K562 (cell line): ENCODE results near the gene PRTFDC1. TPM values are rescaled to one million over a fixed set of nuclear protein-coding genes. Genes with fewer than 3 reads are reported as not detected.

ENCODE experiments used
- DLX4 ChIP-seq: fragments of 250-450 bp; sonication (Bioruptor Pico); IDR thresholded peaks from 2 replicates; pipeline ENCODE4 v1.6.1; 2021; ENCODE audit warnings: mild to moderate bottlenecking
- ELF4 ChIP-seq: fragments of 450-650 bp; formaldehyde crosslinking; IDR thresholded peaks from 2 replicates; pipeline ENCODE4 v1.4.0; 2022; ENCODE audit warnings: missing genetic modification characterization
- FOXK2 ChIP-seq, 2 experiments: fragments of 450-650 bp; IDR thresholded peaks in 1 of 2; conservative IDR thresholded peaks in 1 of 2; 2 replicates each; pipeline ENCODE4 v1.6.1; 2016; ENCODE audit warnings: low read depth in 2 of 2, mild to moderate bottlenecking in 1 of 2
- FOXP1 ChIP-seq: sonication (generic); formaldehyde crosslinking; IDR thresholded peaks from 2 replicates; pipeline ENCODE4 v1.8.0; 2022; ENCODE audit warnings: mild to moderate bottlenecking, missing genetic modification reagents
- GABPB2 ChIP-seq: fragments of 250-450 bp; sonication (Bioruptor Pico); conservative IDR thresholded peaks from 2 replicates; pipeline ENCODE4 v1.5.1; 2021; ENCODE audit warnings: mild to moderate bottlenecking
- IRF2 ChIP-seq: sonication (generic); formaldehyde crosslinking; IDR thresholded peaks from 2 replicates; pipeline ENCODE4 v1.8.1; 2022; ENCODE audit warnings: mild to moderate bottlenecking, missing genetic modification reagents
- JUN ChIP-seq, 2 experiments: sonication (generic) in 1 of 2; formaldehyde crosslinking in 1 of 2; IDR thresholded peaks; 2 replicates each; pipeline versions ENCODE4 v1.6.1 to v1.8.0; 2012 to 2022; ENCODE audit warnings: borderline replicate concordance in 2 of 2, mild to moderate bottlenecking in 2 of 2, improper control_type of control experiment in 1 of 2, low read depth in 1 of 2, low read length in 1 of 2, missing genetic modification reagents in 1 of 2
- KLF10 ChIP-seq: fragments of 250-450 bp; sonication (Bioruptor Pico); IDR thresholded peaks from 2 replicates; pipeline ENCODE4 v1.6.1; 2021; ENCODE audit warnings: matching md5 sums
- MIER1 ChIP-seq: fragments of 450-650 bp; IDR thresholded peaks from 2 replicates; pipeline ENCODE4 v1.6.1; 2016; ENCODE audit warnings: antibody characterized with exemption, mild to moderate bottlenecking, low read depth
- NRF1 ChIP-seq, 2 experiments: fragments of 450-650 bp; IDR thresholded peaks in 1 of 2; conservative IDR thresholded peaks in 1 of 2; 2 replicates each; pipeline ENCODE4 v1.6.1; 2014; ENCODE audit warnings: mild to moderate bottlenecking in 2 of 2
- PHF21A ChIP-seq: fragments of 450-650 bp; IDR thresholded peaks from 2 replicates; pipeline ENCODE4 v1.6.1; 2017; ENCODE audit warnings: low read depth, borderline replicate concordance
- POLR3G ChIP-seq: IDR thresholded peaks from 2 replicates; pipeline ENCODE4 v1.6.1; 2011; ENCODE audit not compliant: insufficient read length, insufficient replicate concordance; ENCODE audit errors: extremely low read depth
- PPARD ChIP-seq: fragments of 250-450 bp; sonication (Bioruptor Pico); IDR thresholded peaks from 2 replicates; pipeline ENCODE4 v1.8.0; 2022; ENCODE audit warnings: inconsistent platforms, mild to moderate bottlenecking, moderate library complexity
- RBFOX2 ChIP-seq: fragments of 200-400 bp; formaldehyde crosslinking; IDR thresholded peaks from 2 replicates; pipeline ENCODE4 v1.6.1; 2017; ENCODE audit warnings: low read depth, mild to moderate bottlenecking, low read length, moderate library complexity
- SP2 ChIP-seq: IDR thresholded peaks from 2 replicates; pipeline ENCODE4 v1.6.1; 2011; ENCODE audit warnings: mild to moderate bottlenecking, low read depth, low read length, moderate library complexity; ENCODE audit not compliant: poor library complexity, severe bottlenecking; ENCODE audit errors: extremely low read depth
- TAF1 ChIP-seq: IDR thresholded peaks from 2 replicates; pipeline ENCODE4 v1.6.1; 2011; ENCODE audit warnings: mild to moderate bottlenecking, low read length, moderate library complexity; ENCODE audit not compliant: insufficient read depth, control insufficient read depth, severe bottlenecking; ENCODE audit errors: extremely low read depth
- THRAP3 ChIP-seq: fragments of 450-650 bp; IDR thresholded peaks from 2 replicates; pipeline ENCODE4 v1.6.1; 2016; ENCODE audit warnings: mild to moderate bottlenecking, inconsistent platforms, borderline replicate concordance
- ZNF140 ChIP-seq: fragments of 250-450 bp; sonication (Bioruptor Pico); IDR thresholded peaks from 2 replicates; pipeline ENCODE4 v1.8.0; 2021; ENCODE audit warnings: moderate library complexity, mild to moderate bottlenecking, inconsistent platforms
- ZNF197 ChIP-seq: fragments of 200-800 bp; sonication (Bioruptor generic); IDR thresholded peaks from 2 replicates; pipeline ENCODE4 v1.6.1; 2016; ENCODE audit warnings: low read depth, missing genetic modification characterization, missing compliant biosample characterization
- ZNF224 ChIP-seq: sonication (generic); formaldehyde crosslinking; IDR thresholded peaks from 2 replicates; pipeline ENCODE4 v1.8.0; 2022; ENCODE audit warnings: mild to moderate bottlenecking, missing genetic modification reagents
- ZNF41 ChIP-seq: fragments of 250-450 bp; sonication (Bioruptor Pico); conservative IDR thresholded peaks from 2 replicates; pipeline ENCODE4 v1.4.0; 2020; ENCODE audit warnings: mild to moderate bottlenecking
- ZNF431 ChIP-seq: sonication (generic); formaldehyde crosslinking; IDR thresholded peaks from 2 replicates; pipeline ENCODE4 v1.8.0; 2022; ENCODE audit warnings: mild to moderate bottlenecking, missing genetic modification reagents
- polyA plus RNA-seq, 8 experiments: library from polyadenylated mRNA; depleted of rRNA in 4 of 8; stranded (reverse) in 5 of 8; unstranded in 3 of 8; fragments of >200 nt; fragmentation: Nextera tagmentation in 2 of 8; fragmentation: Illumina TruSeq in 1 of 8; extraction: Ambion mirVana in 2 of 8; extraction: Trizol in 1 of 8; gene quantifications; 2 replicates each; pipeline versions ENCODE4 v1.2.1 to v1.2.3, GENCODE V29; 2011 to 2014; ENCODE audit warnings: inconsistent platforms in 1 of 8, missing spikeins in 1 of 8
- total RNA-seq, 7 experiments: library from RNA; depleted of rRNA in 6 of 7; stranded (reverse); fragments of >200 nt in 6 of 7; fragmentation: Illumina TruSeq in 2 of 7; extraction: Trizol in 2 of 7; gene quantifications; 2 replicates each; pipeline versions ENCODE4 v1.2.1 to v1.2.3, GENCODE V29; 2011 to 2021; ENCODE audit warnings: low replicate concordance in 1 of 7
- TF ChIP-seq, protein P1 (sequence below), 3 experiments: IDR thresholded peaks in 2 of 3; conservative IDR thresholded peaks in 1 of 3; 2 replicates each; pipeline ENCODE4 v1.5.1; 2011 to 2012; ENCODE audit warnings: low read length in 3 of 3, mild to moderate bottlenecking in 3 of 3, control low read depth in 2 of 3, improper control_type of control experiment in 1 of 3, inconsistent platforms in 1 of 3, low read depth in 1 of 3, mixed read lengths in 1 of 3, moderate library complexity in 1 of 3; ENCODE audit not compliant: insufficient read depth in 2 of 3
- TF ChIP-seq, protein P2 (sequence below): fragments of 450-650 bp; formaldehyde crosslinking; IDR thresholded peaks from 2 replicates; pipeline ENCODE4 v1.4.0; 2020; ENCODE audit warnings: mild to moderate bottlenecking, moderate library complexity

The PRTFDC1 gene
- total and polyA plus RNA-seq, 9 of the 15 experiments (the other 6 are each of a cell fraction or from before 2014, with no cell fraction given), result 7.0 to 27.6 (median 10.0) TPM

GRCh38 chr10:24908793-24909423 lies 43.5 kb downstream of the PRTFDC1 start (continued):
- TF ChIP-seq ZNF197 (CRISPR knock-in tag) (no peak), PHF21A (no peak), POLR3G (no peak), FOXP1 (CRISPR knock-in tag) (no peak), ELF4 (CRISPR knock-in tag) (no peak), RBFOX2 (no peak), SP2 (no peak), PPARD (CRISPR knock-in tag) (no peak), MIER1 (no peak), JUN (IDR thresholded peaks at IDR 0.05; ENCODE audit: borderline replicate concordance, low read depth, low read length) (peak; percentile 97), JUN (CRISPR knock-in tag; IDR thresholded peaks at IDR 0.05; ENCODE audit: borderline replicate concordance) (no peak), THRAP3 (no peak), ZNF41 (CRISPR knock-in tag) (no peak), DLX4 (CRISPR knock-in tag) (no peak), GABPB2 (CRISPR knock-in tag) (no peak), ZNF224 (no peak), NRF1 (conservative IDR thresholded peaks at IDR 0.05 in 1 of 2, IDR thresholded peaks at IDR 0.05 in 1 of 2) (peak; percentile 42 to 53; a peak in 3 of 4 replicates), IRF2 (no peak), KLF10 (CRISPR knock-in tag) (no peak), ZNF431 (CRISPR knock-in tag) (no peak), ZNF140 (CRISPR knock-in tag) (no peak), TAF1 (no peak), FOXK2 (conservative IDR thresholded peaks at IDR 0.05 in 1 of 2, IDR thresholded peaks at IDR 0.05 in 1 of 2; ENCODE audit: low read depth in 2 of 2) (no peak)
- TF ChIP-seq, protein P1, sequence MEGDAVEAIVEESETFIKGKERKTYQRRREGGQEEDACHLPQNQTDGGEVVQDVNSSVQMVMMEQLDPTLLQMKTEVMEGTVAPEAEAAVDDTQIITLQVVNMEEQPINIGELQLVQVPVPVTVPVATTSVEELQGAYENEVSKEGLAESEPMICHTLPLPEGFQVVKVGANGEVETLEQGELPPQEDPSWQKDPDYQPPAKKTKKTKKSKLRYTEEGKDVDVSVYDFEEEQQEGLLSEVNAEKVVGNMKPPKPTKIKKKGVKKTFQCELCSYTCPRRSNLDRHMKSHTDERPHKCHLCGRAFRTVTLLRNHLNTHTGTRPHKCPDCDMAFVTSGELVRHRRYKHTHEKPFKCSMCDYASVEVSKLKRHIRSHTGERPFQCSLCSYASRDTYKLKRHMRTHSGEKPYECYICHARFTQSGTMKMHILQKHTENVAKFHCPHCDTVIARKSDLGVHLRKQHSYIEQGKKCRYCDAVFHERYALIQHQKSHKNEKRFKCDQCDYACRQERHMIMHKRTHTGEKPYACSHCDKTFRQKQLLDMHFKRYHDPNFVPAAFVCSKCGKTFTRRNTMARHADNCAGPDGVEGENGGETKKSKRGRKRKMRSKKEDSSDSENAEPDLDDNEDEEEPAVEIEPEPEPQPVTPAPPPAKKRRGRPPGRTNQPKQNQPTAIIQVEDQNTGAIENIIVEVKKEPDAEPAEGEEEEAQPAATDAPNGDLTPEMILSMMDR (IDR thresholded peaks at IDR 0.05 in 2 of 3, conservative IDR thresholded peaks at IDR 0.05 in 1 of 3; ENCODE audit: insufficient read depth in 2 of 3, low read depth in 1 of 3, low read length in 3 of 3), result no peak
- TF ChIP-seq, protein P2, sequence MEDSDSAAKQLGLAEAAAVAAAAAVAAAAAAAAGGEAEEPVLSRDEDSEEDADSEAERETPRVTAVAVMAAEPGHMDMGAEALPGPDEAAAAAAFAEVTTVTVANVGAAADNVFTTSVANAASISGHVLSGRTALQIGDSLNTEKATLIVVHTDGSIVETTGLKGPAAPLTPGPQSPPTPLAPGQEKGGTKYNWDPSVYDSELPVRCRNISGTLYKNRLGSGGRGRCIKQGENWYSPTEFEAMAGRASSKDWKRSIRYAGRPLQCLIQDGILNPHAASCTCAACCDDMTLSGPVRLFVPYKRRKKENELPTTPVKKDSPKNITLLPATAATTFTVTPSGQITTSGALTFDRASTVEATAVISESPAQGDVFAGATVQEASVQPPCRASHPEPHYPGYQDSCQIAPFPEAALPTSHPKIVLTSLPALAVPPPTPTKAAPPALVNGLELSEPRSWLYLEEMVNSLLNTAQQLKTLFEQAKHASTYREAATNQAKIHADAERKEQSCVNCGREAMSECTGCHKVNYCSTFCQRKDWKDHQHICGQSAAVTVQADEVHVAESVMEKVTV (CRISPR knock-in tag), result no peak
